NCI-H2171 (cell line): ENCODE measurements around the gene EHMT1.
"Not testable (repeated sequence)": the region's sequence is repeated elsewhere in the genome, so short reads cannot be mapped to it uniquely, and the experiment has no call there.

ENCODE experiments used
- DNase-seq: peaks from one replicate; lab custom pipeline; 2025; lab: John Stamatoyannopoulos, UW

The EHMT1 gene

DNA sequence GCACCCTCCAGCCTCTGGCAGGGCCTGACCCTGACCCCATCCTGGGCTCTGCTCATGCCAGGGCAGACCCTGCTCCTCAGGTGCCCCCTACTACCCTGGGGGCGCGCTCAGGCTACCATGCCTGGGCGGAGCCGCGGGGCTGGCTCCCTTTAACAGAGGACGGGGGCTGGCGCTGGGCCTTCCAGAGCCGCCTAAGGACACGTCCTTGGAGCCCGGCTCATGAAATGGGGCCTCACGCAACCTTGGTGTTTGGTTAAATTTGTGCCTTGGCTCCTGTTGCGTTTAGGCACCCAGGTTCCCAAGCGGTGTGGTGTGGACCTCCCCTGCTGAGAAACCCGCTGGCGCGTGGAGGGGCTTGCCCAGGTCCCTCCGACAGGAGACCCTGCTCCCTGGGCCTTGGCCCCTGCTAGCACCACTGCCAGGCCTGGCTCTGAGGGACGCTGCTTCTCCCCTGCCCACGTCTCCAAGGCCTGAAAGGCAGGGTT is 3.4 kb upstream of the EHMT1 start:
- no peak for DNase-seq

DNA sequence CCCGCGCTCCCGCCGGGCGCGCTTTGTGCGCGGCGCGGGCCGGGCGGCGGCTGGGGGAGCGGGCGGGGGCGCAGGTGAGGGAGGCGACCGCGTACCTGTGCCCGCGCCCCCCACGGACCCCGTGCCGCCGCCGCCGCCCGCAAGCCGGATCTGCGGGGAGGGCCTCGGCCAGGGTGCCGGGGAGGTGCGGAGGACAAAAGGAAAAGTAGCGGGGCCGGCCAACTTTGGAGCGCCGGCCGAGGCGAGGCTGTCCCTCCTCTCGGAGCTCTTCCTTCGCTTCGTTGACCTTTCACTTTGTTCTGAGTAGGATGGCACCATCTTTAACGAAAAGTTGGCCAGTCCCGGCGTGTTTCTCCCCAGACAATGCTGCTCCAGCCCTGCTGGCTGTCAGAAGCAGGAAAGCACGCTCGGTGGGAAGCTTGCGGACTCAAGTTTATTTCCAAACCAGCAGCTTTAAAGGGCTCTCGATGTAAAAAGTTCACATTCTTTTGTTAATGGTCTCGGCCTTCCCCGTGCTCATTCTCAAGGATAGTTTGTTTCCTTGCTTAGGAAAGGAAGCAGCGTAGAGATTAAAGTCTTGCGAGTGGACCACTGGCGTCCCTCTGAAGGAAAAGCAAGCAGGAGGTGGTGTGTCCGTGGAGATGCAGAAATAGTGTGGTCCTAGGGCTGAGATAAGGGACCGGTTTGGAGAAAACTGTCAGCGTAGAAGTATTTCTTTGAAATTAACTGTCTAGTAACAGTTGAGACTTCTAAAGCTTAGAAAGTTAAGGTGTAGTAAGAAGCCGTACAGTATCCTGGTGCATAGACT is 639 bp downstream of the EHMT1 start:
- no peak for DNase-seq

- DNase-seq, result no peak
Measured at GRCh38 chr9:137620048-137620405, 1.2 kb downstream of the EHMT1 start.

GRCh38 chr9:137620581-137620980 is 1.8 kb downstream of the EHMT1 start:
- no peak for DNase-seq

- peak; percentile 24 for DNase-seq
Measured at GRCh38 chr9:137621131-137621757, 2.4 kb downstream of the EHMT1 start.

- not testable (repeated sequence) for DNase-seq
Measured at GRCh38 chr9:137622211-137622610, 3.4 kb downstream of the EHMT1 start.

DNA sequence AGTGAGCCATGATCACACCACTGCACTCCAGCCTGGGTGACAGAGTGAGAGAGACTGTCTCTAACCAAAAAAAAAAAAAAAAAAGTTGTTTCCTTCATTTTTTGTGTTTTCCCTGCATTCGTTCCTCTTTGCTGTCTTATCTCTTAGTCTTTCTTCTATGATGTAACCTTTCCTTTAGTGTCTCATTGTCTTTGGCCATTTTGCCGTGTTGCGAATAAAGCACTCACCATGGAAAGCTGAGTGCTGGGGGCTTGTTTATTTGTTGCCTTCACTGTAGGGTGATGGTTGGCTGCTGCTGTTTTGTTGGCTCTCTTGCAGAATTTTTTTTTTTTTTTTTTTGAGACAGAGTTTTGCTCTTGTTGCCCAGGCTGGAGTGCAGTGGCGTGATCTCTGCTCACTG is 7.7 kb downstream of the EHMT1 start:
- no peak for DNase-seq

GRCh38 chr9:137627406-137627805 is 8.6 kb downstream of the EHMT1 start:
- not testable (repeated sequence) for DNase-seq

GRCh38 chr9:137630126-137630525 is 11.3 kb downstream of the EHMT1 start:
- DNase-seq, result no peak

GRCh38 chr9:137630679-137631078 is 11.9 kb downstream of the EHMT1 start:
- no peak for DNase-seq

GRCh38 chr9:137631345-137632229 is 12.8 kb downstream of the EHMT1 start:
- no peak for DNase-seq

DNA sequence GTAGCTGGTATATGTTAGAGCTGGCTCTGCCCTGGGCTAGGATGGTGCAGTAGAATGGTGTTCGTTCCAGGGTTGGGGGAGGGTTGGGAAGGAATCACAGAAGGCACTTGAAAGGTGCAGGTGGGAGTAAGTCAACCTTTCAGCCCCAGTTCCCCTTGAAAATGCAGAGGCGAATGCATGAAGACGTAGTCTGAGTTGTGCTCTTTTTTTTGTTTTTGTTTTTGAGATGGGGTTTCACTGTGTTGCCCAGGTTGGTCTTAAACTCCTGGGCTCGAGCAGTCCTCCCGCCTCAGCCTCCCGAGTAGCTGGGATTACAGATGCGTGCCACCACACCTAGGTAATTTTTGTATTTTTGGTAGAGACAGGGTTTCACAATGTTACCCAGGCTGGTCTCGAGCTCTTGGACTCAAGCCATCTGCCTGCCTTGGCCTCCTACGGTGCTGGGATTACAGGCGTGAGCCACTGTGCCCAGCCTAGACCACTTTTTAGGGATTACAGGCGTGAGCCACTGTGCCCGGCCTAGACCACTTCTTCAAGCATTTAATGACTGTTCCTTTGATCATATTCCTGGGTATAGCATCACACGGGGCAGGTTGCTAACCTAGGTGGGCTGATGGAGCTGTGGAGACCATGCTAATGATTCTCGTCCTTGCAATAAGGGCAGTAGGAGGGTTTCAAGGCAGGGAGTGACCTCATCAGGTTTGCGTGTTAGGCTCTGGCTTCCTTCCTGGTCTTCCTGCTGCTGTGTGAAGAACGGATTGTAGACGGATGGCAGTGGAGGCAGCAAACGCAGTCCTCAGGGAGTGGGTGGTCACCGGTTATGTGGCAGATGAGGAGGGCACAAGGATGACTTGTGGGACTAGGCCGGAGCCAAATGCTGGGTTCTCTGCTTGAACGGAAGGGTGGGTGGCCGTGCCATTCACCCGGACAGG is 13.7 kb downstream of the EHMT1 start:
- no peak for DNase-seq

GRCh38 chr9:137634016-137634415 is 15.2 kb downstream of the EHMT1 start:
- DNase-seq, result no peak

GRCh38 chr9:137638680-137639079 is 19.9 kb downstream of the EHMT1 start:
- no peak for DNase-seq

- no peak for DNase-seq
Measured at GRCh38 chr9:137639303-137640051, 20.7 kb downstream of the EHMT1 start.

DNA sequence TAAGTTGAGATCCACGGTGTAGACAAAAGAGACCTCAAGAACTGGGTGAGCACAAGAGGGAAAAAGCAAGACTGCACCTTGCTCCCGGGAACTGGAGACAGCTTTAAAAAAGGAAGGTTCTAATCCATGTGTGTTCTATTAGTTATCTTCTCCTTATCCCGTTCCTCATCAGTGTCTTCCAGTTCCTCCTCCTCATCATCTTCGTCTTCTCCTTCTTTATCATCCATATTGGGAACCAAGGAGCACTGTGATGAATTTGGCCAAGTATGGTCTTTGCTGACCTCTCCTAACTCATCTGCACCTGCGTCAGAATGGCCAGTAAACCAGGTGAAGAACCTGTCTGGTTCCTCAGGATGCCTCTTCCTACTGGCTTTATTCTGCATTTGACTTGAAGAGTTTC is 22.1 kb downstream of the EHMT1 start:
- no peak for DNase-seq

- no peak for DNase-seq
Measured at GRCh38 chr9:137642118-137642601, 23.4 kb downstream of the EHMT1 start.

GRCh38 chr9:137642892-137643291 is 24.1 kb downstream of the EHMT1 start:
- DNase-seq, result no peak

- no peak for DNase-seq
Measured at GRCh38 chr9:137643921-137644320, 25.1 kb downstream of the EHMT1 start.

GRCh38 chr9:137645211-137645610 is 26.4 kb downstream of the EHMT1 start:
- DNase-seq, result no peak

- DNase-seq, result no peak
Measured at GRCh38 chr9:137646341-137646740, 27.5 kb downstream of the EHMT1 start.
